ENCODE results near the gene FNDC10. TPM values are rescaled to one million over a fixed set of nuclear protein-coding genes. Genes with fewer than 3 reads are reported as not detected.

FNDC10 gene
- total and polyA plus RNA-seq, 10 of the 15 experiments (the other 5 are each of a cell fraction or from before 2014, with no cell fraction given): 0.05 to 1.3 (median 0.25) TPM; not detected in 4

DNA sequence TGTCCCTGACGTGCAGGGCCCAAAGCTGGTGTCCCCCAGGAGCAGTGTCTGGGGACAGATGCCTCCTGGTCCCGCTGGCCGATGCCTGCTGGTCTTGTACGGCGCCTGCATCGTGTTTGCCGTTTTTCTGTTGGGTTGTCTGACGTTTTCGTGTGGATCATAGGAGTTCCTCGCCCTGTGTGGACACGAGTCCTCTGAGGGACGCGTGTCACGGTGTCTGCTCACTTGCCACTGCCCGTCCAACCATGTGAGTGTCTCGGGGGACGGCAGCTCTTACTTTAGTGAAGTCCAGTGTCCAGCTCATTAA is 22.8 kb upstream of the FNDC10 start:
- 69% methylated on average over 17 of the region's 17 CpGs for WGBS (ENCODE audit: insufficient coverage, insufficient replicate concordance, low lambda C conversion rate, missing lambda C conversion rate)
- ChIA-PET POLR2A (no interaction called here), SMC1A (ENCODE audit: uncharacterized antibody, unreplicated experiment) (no interaction called here), RAD21 (ENCODE audit: unreplicated experiment) (no interaction called here), CTCF (no interaction called here)
- Histone ChIP-seq H4K20me1 (ENCODE audit: control insufficient read depth, insufficient read depth) (no peaks in the 10 kb centered on the region), H2AFZ (ENCODE audit: control insufficient read depth, low read depth, low read length) (no peak overlapping the region), H3K4me2 (ENCODE audit: control insufficient read depth, insufficient read depth) (no peak overlapping the region), H3K27ac (ENCODE audit: control insufficient read depth, insufficient read depth) (no peak overlapping the region), H3K36me3 (ENCODE audit: control insufficient read depth in 2 of 2, insufficient read depth in 2 of 2, low read length in 1 of 2) (no peaks in the 10 kb centered on the region), H3K4me3 (no peak overlapping the region), H3K27me3 (replicated peaks in 1 of 2; ENCODE audit: control insufficient read depth in 2 of 2, insufficient read depth in 2 of 2, low read length in 1 of 2) (no peaks in the 10 kb centered on the region), H3K9ac (ENCODE audit: control insufficient read depth, insufficient read depth, low read length) (no peak overlapping the region), H3K9me3 (replicated peaks; ENCODE audit: control insufficient read depth, insufficient read depth, low read length) (no peaks in the 10 kb centered on the region), H3K4me1 (ENCODE audit: control insufficient read depth, insufficient read depth, low read length) (no peaks in the 10 kb centered on the region), H3K79me2 (ENCODE audit: control insufficient read depth, insufficient read depth, low read length) (no peaks in the 10 kb centered on the region)
- no peak for TF ChIP-seq RUNX3 (IDR thresholded peaks at IDR 0.05; ENCODE audit: low read length)
- TF ChIP-seq, protein P1, sequence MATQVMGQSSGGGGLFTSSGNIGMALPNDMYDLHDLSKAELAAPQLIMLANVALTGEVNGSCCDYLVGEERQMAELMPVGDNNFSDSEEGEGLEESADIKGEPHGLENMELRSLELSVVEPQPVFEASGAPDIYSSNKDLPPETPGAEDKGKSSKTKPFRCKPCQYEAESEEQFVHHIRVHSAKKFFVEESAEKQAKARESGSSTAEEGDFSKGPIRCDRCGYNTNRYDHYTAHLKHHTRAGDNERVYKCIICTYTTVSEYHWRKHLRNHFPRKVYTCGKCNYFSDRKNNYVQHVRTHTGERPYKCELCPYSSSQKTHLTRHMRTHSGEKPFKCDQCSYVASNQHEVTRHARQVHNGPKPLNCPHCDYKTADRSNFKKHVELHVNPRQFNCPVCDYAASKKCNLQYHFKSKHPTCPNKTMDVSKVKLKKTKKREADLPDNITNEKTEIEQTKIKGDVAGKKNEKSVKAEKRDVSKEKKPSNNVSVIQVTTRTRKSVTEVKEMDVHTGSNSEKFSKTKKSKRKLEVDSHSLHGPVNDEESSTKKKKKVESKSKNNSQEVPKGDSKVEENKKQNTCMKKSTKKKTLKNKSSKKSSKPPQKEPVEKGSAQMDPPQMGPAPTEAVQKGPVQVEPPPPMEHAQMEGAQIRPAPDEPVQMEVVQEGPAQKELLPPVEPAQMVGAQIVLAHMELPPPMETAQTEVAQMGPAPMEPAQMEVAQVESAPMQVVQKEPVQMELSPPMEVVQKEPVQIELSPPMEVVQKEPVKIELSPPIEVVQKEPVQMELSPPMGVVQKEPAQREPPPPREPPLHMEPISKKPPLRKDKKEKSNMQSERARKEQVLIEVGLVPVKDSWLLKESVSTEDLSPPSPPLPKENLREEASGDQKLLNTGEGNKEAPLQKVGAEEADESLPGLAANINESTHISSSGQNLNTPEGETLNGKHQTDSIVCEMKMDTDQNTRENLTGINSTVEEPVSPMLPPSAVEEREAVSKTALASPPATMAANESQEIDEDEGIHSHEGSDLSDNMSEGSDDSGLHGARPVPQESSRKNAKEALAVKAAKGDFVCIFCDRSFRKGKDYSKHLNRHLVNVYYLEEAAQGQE (IDR thresholded peaks at IDR 0.05; ENCODE audit: low read depth, low read length): no peak
- FAIRE-seq (no peak), ATAC-seq (no peak), DNase-seq (ENCODE audit: low read depth, low spot score) (no peak)
- in situ Hi-C loops (cut with MboI): no loop called here
- intact Hi-C loops (cut with micrococcal nuclease; ENCODE audit: unreplicated experiment): no loop called here
- BruUV-seq (replicated peaks): no TSS peak

DNA sequence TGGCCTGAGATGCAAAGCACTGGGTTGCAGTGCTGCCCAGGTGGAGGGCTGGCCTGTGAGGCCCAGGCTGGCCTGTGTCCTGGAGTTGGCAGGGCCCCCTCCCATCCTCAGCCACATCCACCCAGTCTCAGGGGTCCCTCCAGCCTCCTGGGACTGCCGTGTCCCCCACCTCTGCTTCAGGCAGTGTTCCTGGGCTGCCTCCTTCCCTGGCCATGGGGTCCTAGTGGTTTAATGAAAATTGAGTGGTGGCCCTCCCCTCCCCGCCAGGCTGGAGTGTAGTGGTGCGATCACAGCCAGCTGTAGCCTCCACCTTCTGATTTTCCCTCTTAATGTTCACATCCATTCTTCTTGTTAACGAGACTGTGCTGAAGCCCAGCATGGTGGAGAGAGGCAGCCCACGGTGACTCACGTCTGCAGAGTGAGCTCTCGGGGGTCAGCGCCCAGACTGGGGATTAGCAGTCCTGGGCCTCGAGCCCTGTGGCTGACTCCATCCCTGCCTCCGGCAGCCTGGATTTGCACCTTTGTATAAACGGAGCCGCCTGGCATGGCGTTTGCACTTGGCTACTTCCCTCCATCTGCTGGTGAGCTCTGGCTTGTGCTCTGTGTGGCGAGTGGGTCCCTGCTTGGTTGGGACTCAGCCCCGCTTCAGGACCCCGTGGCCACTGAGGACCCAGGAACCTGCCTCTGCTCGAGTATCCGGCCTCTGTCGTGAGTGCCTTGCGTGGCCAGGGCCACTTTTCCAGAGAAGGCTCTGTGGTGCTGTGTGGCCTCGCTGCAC is 22.3 kb upstream of the FNDC10 start:
- Histone ChIP-seq H3K79me2 (ENCODE audit: control insufficient read depth, insufficient read depth, low read length) (no peaks in the 10 kb centered on the region), H3K36me3 (ENCODE audit: control insufficient read depth in 2 of 2, insufficient read depth in 2 of 2, low read length in 1 of 2) (no peaks in the 10 kb centered on the region), H4K20me1 (ENCODE audit: control insufficient read depth, insufficient read depth) (no peaks in the 10 kb centered on the region), H3K27ac (ENCODE audit: control insufficient read depth, insufficient read depth) (no peak overlapping the region), H3K4me1 (ENCODE audit: control insufficient read depth, insufficient read depth, low read length) (no peaks in the 10 kb centered on the region), H3K9me3 (replicated peaks; ENCODE audit: control insufficient read depth, insufficient read depth, low read length) (no peaks in the 10 kb centered on the region), H3K4me3 (no peak overlapping the region), H3K4me2 (ENCODE audit: control insufficient read depth, insufficient read depth) (no peak overlapping the region), H3K27me3 (replicated peaks in 1 of 2; ENCODE audit: control insufficient read depth in 2 of 2, insufficient read depth in 2 of 2, low read length in 1 of 2) (no peaks in the 10 kb centered on the region), H2AFZ (ENCODE audit: control insufficient read depth, low read depth, low read length) (no peak overlapping the region), H3K9ac (ENCODE audit: control insufficient read depth, insufficient read depth, low read length) (no peak overlapping the region)
- ChIA-PET RAD21 (ENCODE audit: unreplicated experiment) (no interaction called here), POLR2A (no interaction called here), SMC1A (ENCODE audit: uncharacterized antibody, unreplicated experiment) (no interaction called here), CTCF (no interaction called here)
- in situ Hi-C loops (cut with MboI): no loop called here
- FAIRE-seq (no peak), DNase-seq (ENCODE audit: low read depth, low spot score) (no peak), ATAC-seq (no peak)
- 62% methylated on average over 21 of the region's 21 CpGs for WGBS (ENCODE audit: insufficient coverage, insufficient replicate concordance, low lambda C conversion rate, missing lambda C conversion rate)
- no TSS peak for BruUV-seq (replicated peaks)
- intact Hi-C loops (cut with micrococcal nuclease; ENCODE audit: unreplicated experiment): no loop called here
- TF ChIP-seq RBBP5 (conservative IDR thresholded peaks at IDR 0.05) (no peak), ZSCAN29 (IDR thresholded peaks at IDR 0.05) (no peak), ZBED1 (IDR thresholded peaks at IDR 0.05; ENCODE audit: borderline replicate concordance) (no peak), EGR1 (IDR thresholded peaks at IDR 0.05; ENCODE audit: borderline replicate concordance in 1 of 2, low read depth in 2 of 2, low read length in 2 of 2) (no peak), ZNF622 (IDR thresholded peaks at IDR 0.05) (no peak)
- TF ChIP-seq, protein P2, sequence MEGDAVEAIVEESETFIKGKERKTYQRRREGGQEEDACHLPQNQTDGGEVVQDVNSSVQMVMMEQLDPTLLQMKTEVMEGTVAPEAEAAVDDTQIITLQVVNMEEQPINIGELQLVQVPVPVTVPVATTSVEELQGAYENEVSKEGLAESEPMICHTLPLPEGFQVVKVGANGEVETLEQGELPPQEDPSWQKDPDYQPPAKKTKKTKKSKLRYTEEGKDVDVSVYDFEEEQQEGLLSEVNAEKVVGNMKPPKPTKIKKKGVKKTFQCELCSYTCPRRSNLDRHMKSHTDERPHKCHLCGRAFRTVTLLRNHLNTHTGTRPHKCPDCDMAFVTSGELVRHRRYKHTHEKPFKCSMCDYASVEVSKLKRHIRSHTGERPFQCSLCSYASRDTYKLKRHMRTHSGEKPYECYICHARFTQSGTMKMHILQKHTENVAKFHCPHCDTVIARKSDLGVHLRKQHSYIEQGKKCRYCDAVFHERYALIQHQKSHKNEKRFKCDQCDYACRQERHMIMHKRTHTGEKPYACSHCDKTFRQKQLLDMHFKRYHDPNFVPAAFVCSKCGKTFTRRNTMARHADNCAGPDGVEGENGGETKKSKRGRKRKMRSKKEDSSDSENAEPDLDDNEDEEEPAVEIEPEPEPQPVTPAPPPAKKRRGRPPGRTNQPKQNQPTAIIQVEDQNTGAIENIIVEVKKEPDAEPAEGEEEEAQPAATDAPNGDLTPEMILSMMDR (IDR thresholded peaks at IDR 0.05 in 2 of 3, conservative IDR thresholded peaks at IDR 0.05 in 1 of 3; ENCODE audit: control insufficient read depth in 2 of 3, extremely low read depth in 1 of 3, insufficient read depth in 1 of 3, low read depth in 3 of 3, low read length in 3 of 3): no peak
- TF ChIP-seq, protein P3, sequence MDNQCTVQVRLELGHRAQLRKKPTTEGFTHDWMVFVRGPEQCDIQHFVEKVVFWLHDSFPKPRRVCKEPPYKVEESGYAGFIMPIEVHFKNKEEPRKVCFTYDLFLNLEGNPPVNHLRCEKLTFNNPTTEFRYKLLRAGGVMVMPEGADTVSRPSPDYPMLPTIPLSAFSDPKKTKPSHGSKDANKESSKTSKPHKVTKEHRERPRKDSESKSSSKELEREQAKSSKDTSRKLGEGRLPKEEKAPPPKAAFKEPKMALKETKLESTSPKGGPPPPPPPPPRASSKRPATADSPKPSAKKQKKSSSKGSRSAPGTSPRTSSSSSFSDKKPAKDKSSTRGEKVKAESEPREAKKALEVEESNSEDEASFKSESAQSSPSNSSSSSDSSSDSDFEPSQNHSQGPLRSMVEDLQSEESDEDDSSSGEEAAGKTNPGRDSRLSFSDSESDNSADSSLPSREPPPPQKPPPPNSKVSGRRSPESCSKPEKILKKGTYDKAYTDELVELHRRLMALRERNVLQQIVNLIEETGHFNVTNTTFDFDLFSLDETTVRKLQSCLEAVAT (IDR thresholded peaks at IDR 0.05): no peak
